Psoas muscle (tissue), 8 donors: Measurements from ENCODE around the gene RBM19. TPM values are rescaled to one million over a fixed set of nuclear protein-coding genes. Genes with fewer than 3 reads are reported as not detected.

ENCODE experiments used
- ATAC-seq, 4 donors: fragments of 200-7000 bp; cut with Tn5 transposase; one replicate each; pipeline ENCODE4 v1.9.1; 2020; ENCODE audit warnings: moderate library complexity in 3 of 4, mild to moderate bottlenecking in 2 of 4
- DNase-seq, 2 donors: peaks; one replicate each; pipeline ENCODE4 v3.0.0-alpha.2; 2020
- H3K27ac ChIP-seq: fragments of 200-600 bp; one replicate; pipeline ENCODE4 v1.8.0; 2022
- H3K27me3 ChIP-seq, 3 donors: fragments of 200-600 bp in 1 of 3; one replicate each; pipeline versions ENCODE4 v1.6.1 to v1.8.0; 2013 to 2022; ENCODE audit warnings: low read length in 2 of 3, mild to moderate bottlenecking in 2 of 3, moderate library complexity in 1 of 3; ENCODE audit not compliant: insufficient read depth in 3 of 3
- H3K36me3 ChIP-seq, 2 donors: fragments of 200-600 bp in 1 of 2; one replicate each; pipeline versions ENCODE4 v1.6.1 to v1.8.0; 2013 to 2022; ENCODE audit warnings: low read depth in 1 of 2, mild to moderate bottlenecking in 1 of 2, moderate library complexity in 1 of 2; ENCODE audit not compliant: insufficient read depth in 1 of 2
- H3K4me1 ChIP-seq: fragments of 200-600 bp; one replicate; pipeline ENCODE4 v1.8.0; 2022
- H3K4me3 ChIP-seq: fragments of 200-600 bp; one replicate; pipeline ENCODE4 v1.8.0; 2022; ENCODE audit warnings: mild to moderate bottlenecking
- H3K9me3 ChIP-seq: fragments of 200-600 bp; one replicate; pipeline ENCODE4 v1.8.0; 2022
- CTCF ChIP-seq: fragments of 200-600 bp; IDR thresholded peaks from one replicate; pipeline ENCODE4 v1.8.0; 2022; ENCODE audit warnings: antibody characterized with exemption
- WGBS, 3 donors: extraction: QIAGEN DNeasy Blood & Tissue Kit; methylation state at CpG; one replicate each; pipeline versions ENCODE4 v1.1.6 to v1.1.7; 2013; 5-methylcytosine and 5-hydroxymethylcytosine counted together
- intact Hi-C, 2 donors: fragments of 100-400 bp; cut with DNase I; formaldehyde crosslinking; loops; one replicate each; pipeline versions ENCODE4 v1.11.0 to v1.14.2; 2022
- polyA plus RNA-seq, 3 donors: library from polyadenylated mRNA; stranded (reverse); fragments of 200-250 nt; gene quantifications; one replicate each; pipeline ENCODE4 v1.2.3, GENCODE V29; 2013
- total RNA-seq, 4 donors: library from RNA; stranded (reverse); fragmentation: NEBNext Ultra II Directional in 2 of 4; extraction: Animal tissue kit (Norgen Biotek cat#: 25700) in 2 of 4; gene quantifications; one replicate each; pipeline versions ENCODE4 v1.2.1 to v1.2.4, GENCODE V29; 2021 to 2023
- donor health status: healthy with polysubstance abuse.
- donor health status: DM: no; HTN: no; CAD: no; lungs with moderate emphysema.
- donor health status: Bipolar disorder and iron deficiency.
- donor health status: healthy.
- donor health status: DM: yes; HTN: yes; CAD: no.
- donor health status: DM: no; HTN: no; CAD: no.
- donor health status: DM: no; HTN: no; CAD: no.
- donor health status: DM: yes; HTN: yes; CAD: no.

RBM19 gene
- total and polyA plus RNA-seq, 7 donors, result 14.2 to 59.4 (median 25.7) TPM

- intact Hi-C loops, result loop anchor here (5.0 kb wide), 1 partner anchor 523 kb away; no protein-coding TSS in a partner anchor
- WGBS, 3 donors, result 50 to 52% (median 51%) methylated on average over 4 of the region's 4 CpGs
- H3K27me3 ChIP-seq, result peaks cover 0 to 7% (median 3%) of the 10 kb centered on the region in 3 donors
- ATAC-seq (no peak), DNase-seq (no peak)
- H3K9me3 ChIP-seq, result no peaks in the 10 kb centered on the region
- H3K4me1 ChIP-seq, result no peaks in the 10 kb centered on the region
- H3K4me3 ChIP-seq, result no peak overlapping the region
- TF ChIP-seq CTCF, result no peak
- H3K27ac ChIP-seq, result no peak overlapping the region
- no peaks in the 10 kb centered on the region for H3K36me3 ChIP-seq
Observed at GRCh38 chr12:113983777-113984448, 17.8 kb upstream of the RBM19 start.

- DNase-seq, result no peak
- no peak for ATAC-seq
- 35 to 44% (median 43%) methylated on average over 2 of the region's 2 CpGs for WGBS, 3 donors
- Histone ChIP-seq H3K36me3 (no peaks in the 10 kb centered on the region), H3K4me3 (no peak overlapping the region), H3K27ac (no peak overlapping the region), H3K4me1 (no peaks in the 10 kb centered on the region), H3K9me3 (no peaks in the 10 kb centered on the region), H3K27me3 (peaks cover 0 to 10% (median 3%) of the 10 kb centered on the region in 3 donors)
- TF ChIP-seq CTCF, result no peak
- intact Hi-C loops, result loop anchor here (5.0 kb wide), 1 partner anchor 524 kb away; no protein-coding TSS in a partner anchor
Observed at GRCh38 chr12:113983265-113983664, 17.1 kb upstream of the RBM19 start.

- no peak for DNase-seq
- H3K4me3 ChIP-seq, result no peak overlapping the region
- peaks cover 0 to 19% (median 3%) of the 10 kb centered on the region in 3 donors for H3K27me3 ChIP-seq
- WGBS, 3 donors, result 79 to 89% (median 87%) methylated on average over 3 of the region's 3 CpGs
- no peaks in the 10 kb centered on the region for H3K36me3 ChIP-seq
- no peaks in the 10 kb centered on the region for H3K9me3 ChIP-seq
- no peaks in the 10 kb centered on the region for H3K4me1 ChIP-seq
- H3K27ac ChIP-seq, result no peak overlapping the region
- TF ChIP-seq CTCF, result no peak
- intact Hi-C loops, result loop anchor here (5.0 kb wide), 1 partner anchor 525 kb away; no protein-coding TSS in a partner anchor
- no peak for ATAC-seq
Observed at GRCh38 chr12:113981876-113982275, 15.8 kb upstream of the RBM19 start.

- no peaks in the 10 kb centered on the region for H3K9me3 ChIP-seq
- ATAC-seq (no peak), DNase-seq (no peak)
- no peaks in the 10 kb centered on the region for H3K4me1 ChIP-seq
- H3K27ac ChIP-seq, result no peak overlapping the region
- H3K4me3 ChIP-seq, result no peak overlapping the region
- intact Hi-C loops, result loop anchor here (5.0 kb wide), 1 partner anchor 527 kb away; no protein-coding TSS in a partner anchor
- H3K36me3 ChIP-seq, result no peaks in the 10 kb centered on the region
- H3K27me3 ChIP-seq, result peaks cover 0 to 24% (median 3%) of the 10 kb centered on the region in 3 donors
- 16 to 18% (median 17%) methylated on average over 12 of the region's 12 CpGs for WGBS, 3 donors
- TF ChIP-seq CTCF, result peak; percentile 75
Observed at GRCh38 chr12:113980537-113981337, 14.6 kb upstream of the RBM19 start.
